IPS DF 6.9 (cell line): ENCODE results near the gene MAML2.

ENCODE experiments used
- DNase-seq: peaks from one replicate; pipeline ENCODE4 v3.0.0-alpha.2; 2013; ENCODE audit warnings: low read depth, low spot score
- H3K27ac ChIP-seq: one replicate; pipeline ENCODE4 v1.5.1; 2013; ENCODE audit warnings: low read length, control low read depth
- H3K27me3 ChIP-seq: 2 replicates; pipeline ENCODE4 v1.6.1; 2013; ENCODE audit warnings: mild to moderate bottlenecking, low read length; ENCODE audit not compliant: control insufficient read depth, insufficient read depth
- H3K36me3 ChIP-seq: 2 replicates; pipeline ENCODE4 v1.6.1; 2013; ENCODE audit warnings: low read length; ENCODE audit not compliant: control insufficient read depth, insufficient read depth
- H3K4me1 ChIP-seq: 2 replicates; pipeline ENCODE4 v1.6.1; 2013; ENCODE audit warnings: low read length; ENCODE audit not compliant: control insufficient read depth, insufficient read depth
- H3K4me3 ChIP-seq: 2 replicates; pipeline ENCODE4 v1.5.1; 2013; ENCODE audit warnings: mild to moderate bottlenecking, low read length
- H3K9me3 ChIP-seq: 2 replicates; pipeline ENCODE4 v1.6.1; 2013; ENCODE audit warnings: low read length, inconsistent platforms; ENCODE audit not compliant: control insufficient read depth, insufficient read depth
- WGBS: extraction: QIAGEN DNeasy Blood & Tissue Kit; methylation state at CpG from one replicate; pipeline ENCODE4 v1.1.7; 2013; ENCODE audit warnings: mixed read lengths, missing lambda C conversion rate; ENCODE audit not compliant: insufficient read length, insufficient coverage; 5-methylcytosine and 5-hydroxymethylcytosine counted together

MAML2 gene

GRCh38 chr11:96229354-96229977 lies 113.5 kb downstream of the MAML2 start:
- Histone ChIP-seq H3K9me3 (no peaks in the 10 kb centered on the region), H3K4me1 (0 out of 2 replicates have a peak, but pooled peaks cover 1% of the 10 kb centered on the region), H3K4me3 (no peak overlapping the region), H3K27me3 (no peaks in the 10 kb centered on the region), H3K36me3 (no peaks in the 10 kb centered on the region), H3K27ac (no peak overlapping the region)
- no CpG with 5 or more reads among the region's 2 CpGs for WGBS
- DNase-seq = no peak

- no peaks in the 10 kb centered on the region for H3K36me3 ChIP-seq
- no peaks in the 10 kb centered on the region for H3K27me3 ChIP-seq
- H3K4me1 ChIP-seq = 0 out of 2 replicates have a peak, but pooled peaks cover 1% of the 10 kb centered on the region
- no peaks in the 10 kb centered on the region for H3K9me3 ChIP-seq
- H3K27ac ChIP-seq = no peak overlapping the region
- H3K4me3 ChIP-seq = no peak overlapping the region
- no peak for DNase-seq
Measured at GRCh38 chr11:96228910-96229309, 114.1 kb downstream of the MAML2 start.

- no peak overlapping the region for H3K27ac ChIP-seq
- DNase-seq = no peak
- 0 out of 2 replicates have a peak, but pooled peaks cover 1% of the 10 kb centered on the region for H3K4me1 ChIP-seq
- H3K4me3 ChIP-seq = no peak overlapping the region
- no peaks in the 10 kb centered on the region for H3K27me3 ChIP-seq
- no peaks in the 10 kb centered on the region for H3K9me3 ChIP-seq
- WGBS = no CpG with 5 or more reads among the region's 4 CpGs
- no peaks in the 10 kb centered on the region for H3K36me3 ChIP-seq
Measured at GRCh38 chr11:96228473-96228891, 114.5 kb downstream of the MAML2 start.

GRCh38 chr11:96227244-96227643 lies 115.8 kb downstream of the MAML2 start:
- no peak overlapping the region for H3K27ac ChIP-seq
- no peaks in the 10 kb centered on the region for H3K27me3 ChIP-seq
- H3K36me3 ChIP-seq = no peaks in the 10 kb centered on the region
- no CpG with 5 or more reads among the region's 1 CpG for WGBS
- H3K9me3 ChIP-seq = no peaks in the 10 kb centered on the region
- DNase-seq = no peak
- H3K4me1 ChIP-seq = 0 out of 2 replicates have a peak, but pooled peaks cover 1% of the 10 kb centered on the region
- H3K4me3 ChIP-seq = no peak overlapping the region

GRCh38 chr11:96223083-96223482 lies 119.9 kb downstream of the MAML2 start:
- Histone ChIP-seq H3K4me3 (no peak overlapping the region), H3K4me1 (no peaks in the 10 kb centered on the region), H3K36me3 (no peaks in the 10 kb centered on the region), H3K27me3 (no peaks in the 10 kb centered on the region), H3K9me3 (no peaks in the 10 kb centered on the region), H3K27ac (no peak overlapping the region)
- no peak for DNase-seq
- no CpG with 5 or more reads among the region's 1 CpG for WGBS

GRCh38 chr11:96222102-96222501 lies 120.9 kb downstream of the MAML2 start:
- Histone ChIP-seq H3K4me1 (no peaks in the 10 kb centered on the region), H3K9me3 (no peaks in the 10 kb centered on the region), H3K27me3 (no peaks in the 10 kb centered on the region), H3K27ac (no peak overlapping the region), H3K36me3 (no peaks in the 10 kb centered on the region), H3K4me3 (no peak overlapping the region)
- WGBS = no CpG with 5 or more reads among the region's 6 CpGs
- DNase-seq = no peak

GRCh38 chr11:96221244-96222070 lies 121.5 kb downstream of the MAML2 start:
- Histone ChIP-seq H3K9me3 (no peaks in the 10 kb centered on the region), H3K27ac (no peak overlapping the region), H3K36me3 (no peaks in the 10 kb centered on the region), H3K4me3 (no peak overlapping the region), H3K4me1 (no peaks in the 10 kb centered on the region), H3K27me3 (no peaks in the 10 kb centered on the region)
- no CpG with 5 or more reads among the region's 4 CpGs for WGBS
- no peak for DNase-seq

- no peak for DNase-seq
- no peaks in the 10 kb centered on the region for H3K4me1 ChIP-seq
- no CpG with 5 or more reads among the region's 3 CpGs for WGBS
- no peak overlapping the region for H3K27ac ChIP-seq
- no peaks in the 10 kb centered on the region for H3K9me3 ChIP-seq
- no peaks in the 10 kb centered on the region for H3K27me3 ChIP-seq
- no peaks in the 10 kb centered on the region for H3K36me3 ChIP-seq
- no peak overlapping the region for H3K4me3 ChIP-seq
Measured at GRCh38 chr11:96219981-96220623, 122.9 kb downstream of the MAML2 start.

GRCh38 chr11:96218901-96219300 lies 124.1 kb downstream of the MAML2 start:
- no peaks in the 10 kb centered on the region; the same call in 1 of the 2 replicates for H3K4me1 ChIP-seq
- H3K27ac ChIP-seq = no peak overlapping the region
- WGBS = no CpG with 5 or more reads among the region's 3 CpGs
- no peak overlapping the region for H3K4me3 ChIP-seq
- no peaks in the 10 kb centered on the region for H3K9me3 ChIP-seq
- no peaks in the 10 kb centered on the region for H3K36me3 ChIP-seq
- no peaks in the 10 kb centered on the region for H3K27me3 ChIP-seq
- DNase-seq = no peak

- Histone ChIP-seq H3K27me3 (no peaks in the 10 kb centered on the region), H3K4me1 (no peaks in the 10 kb centered on the region; the same call in 1 of the 2 replicates), H3K36me3 (no peaks in the 10 kb centered on the region), H3K9me3 (no peaks in the 10 kb centered on the region), H3K4me3 (no peak overlapping the region), H3K27ac (no peak overlapping the region)
- DNase-seq = no peak
- no CpG with 5 or more reads among the region's 5 CpGs for WGBS
Measured at GRCh38 chr11:96218006-96218405, 125.0 kb downstream of the MAML2 start.
